ENCODE results near the gene EDN2.

DNA sequence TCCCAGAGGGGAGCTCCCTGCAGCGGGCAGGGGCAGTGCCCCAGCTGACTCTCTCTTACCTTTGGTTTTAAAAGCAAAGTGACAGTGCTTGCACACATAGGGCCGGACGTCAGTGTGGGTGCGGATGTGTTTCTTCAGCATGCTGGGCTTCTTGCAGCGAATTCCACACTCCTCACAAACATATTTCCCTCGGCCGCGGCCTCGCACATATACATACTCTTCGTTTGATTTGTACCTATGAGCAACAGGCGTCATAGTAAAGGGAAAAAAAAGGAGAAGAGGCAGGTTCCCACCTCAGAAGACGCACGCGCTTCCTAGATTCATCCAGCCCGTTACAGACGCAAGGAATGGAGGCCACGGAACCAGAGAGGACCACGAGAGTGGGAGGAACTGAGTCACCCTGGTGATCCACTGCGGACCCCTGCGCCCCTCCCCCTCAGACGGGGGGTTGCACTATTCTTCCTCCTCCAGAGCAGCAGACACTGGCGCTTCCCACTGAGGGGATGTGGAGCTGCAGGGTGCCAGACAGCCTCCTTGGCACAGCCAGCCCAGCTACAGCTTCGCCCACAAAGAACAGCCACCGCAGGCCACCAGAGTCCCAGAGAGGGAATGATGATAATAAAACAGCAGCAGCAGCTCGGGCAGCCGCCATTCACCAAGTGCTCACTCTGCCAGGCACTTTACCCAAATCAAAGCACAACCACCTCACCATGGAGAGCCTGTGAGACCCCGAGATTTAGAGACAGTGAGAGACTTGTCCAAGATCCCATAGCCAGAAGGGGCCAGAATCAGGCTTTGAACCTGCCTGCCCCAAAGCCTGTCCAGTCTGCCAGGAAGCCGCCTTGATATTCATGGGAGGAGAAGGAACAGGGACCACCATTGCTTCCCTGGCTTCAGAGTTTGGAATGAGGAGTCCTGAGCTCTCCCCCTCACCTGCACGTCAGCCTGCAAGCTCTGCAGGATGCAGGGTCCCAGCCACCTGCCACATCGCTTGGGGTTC, 40.5 kb upstream of the EDN2 start:
- TF ChIP-seq, protein P1, sequence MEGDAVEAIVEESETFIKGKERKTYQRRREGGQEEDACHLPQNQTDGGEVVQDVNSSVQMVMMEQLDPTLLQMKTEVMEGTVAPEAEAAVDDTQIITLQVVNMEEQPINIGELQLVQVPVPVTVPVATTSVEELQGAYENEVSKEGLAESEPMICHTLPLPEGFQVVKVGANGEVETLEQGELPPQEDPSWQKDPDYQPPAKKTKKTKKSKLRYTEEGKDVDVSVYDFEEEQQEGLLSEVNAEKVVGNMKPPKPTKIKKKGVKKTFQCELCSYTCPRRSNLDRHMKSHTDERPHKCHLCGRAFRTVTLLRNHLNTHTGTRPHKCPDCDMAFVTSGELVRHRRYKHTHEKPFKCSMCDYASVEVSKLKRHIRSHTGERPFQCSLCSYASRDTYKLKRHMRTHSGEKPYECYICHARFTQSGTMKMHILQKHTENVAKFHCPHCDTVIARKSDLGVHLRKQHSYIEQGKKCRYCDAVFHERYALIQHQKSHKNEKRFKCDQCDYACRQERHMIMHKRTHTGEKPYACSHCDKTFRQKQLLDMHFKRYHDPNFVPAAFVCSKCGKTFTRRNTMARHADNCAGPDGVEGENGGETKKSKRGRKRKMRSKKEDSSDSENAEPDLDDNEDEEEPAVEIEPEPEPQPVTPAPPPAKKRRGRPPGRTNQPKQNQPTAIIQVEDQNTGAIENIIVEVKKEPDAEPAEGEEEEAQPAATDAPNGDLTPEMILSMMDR (IDR thresholded peaks at IDR 0.05; ENCODE audit: insufficient read depth, low read length, poor library complexity, severe bottlenecking) = no peak
- TF ChIP-seq EZH2phosphoT487 (conservative IDR thresholded peaks at IDR 0.05; ENCODE audit: low read length) = no peak
